ENCODE results near the gene GOLGB1. TPM values are rescaled to one million over a fixed set of nuclear protein-coding genes. Genes with fewer than 3 reads are reported as not detected.
A peak's percentile ranks its signal among the peaks of the same experiment; 100 is the strongest.

The GOLGB1 gene, protein sequence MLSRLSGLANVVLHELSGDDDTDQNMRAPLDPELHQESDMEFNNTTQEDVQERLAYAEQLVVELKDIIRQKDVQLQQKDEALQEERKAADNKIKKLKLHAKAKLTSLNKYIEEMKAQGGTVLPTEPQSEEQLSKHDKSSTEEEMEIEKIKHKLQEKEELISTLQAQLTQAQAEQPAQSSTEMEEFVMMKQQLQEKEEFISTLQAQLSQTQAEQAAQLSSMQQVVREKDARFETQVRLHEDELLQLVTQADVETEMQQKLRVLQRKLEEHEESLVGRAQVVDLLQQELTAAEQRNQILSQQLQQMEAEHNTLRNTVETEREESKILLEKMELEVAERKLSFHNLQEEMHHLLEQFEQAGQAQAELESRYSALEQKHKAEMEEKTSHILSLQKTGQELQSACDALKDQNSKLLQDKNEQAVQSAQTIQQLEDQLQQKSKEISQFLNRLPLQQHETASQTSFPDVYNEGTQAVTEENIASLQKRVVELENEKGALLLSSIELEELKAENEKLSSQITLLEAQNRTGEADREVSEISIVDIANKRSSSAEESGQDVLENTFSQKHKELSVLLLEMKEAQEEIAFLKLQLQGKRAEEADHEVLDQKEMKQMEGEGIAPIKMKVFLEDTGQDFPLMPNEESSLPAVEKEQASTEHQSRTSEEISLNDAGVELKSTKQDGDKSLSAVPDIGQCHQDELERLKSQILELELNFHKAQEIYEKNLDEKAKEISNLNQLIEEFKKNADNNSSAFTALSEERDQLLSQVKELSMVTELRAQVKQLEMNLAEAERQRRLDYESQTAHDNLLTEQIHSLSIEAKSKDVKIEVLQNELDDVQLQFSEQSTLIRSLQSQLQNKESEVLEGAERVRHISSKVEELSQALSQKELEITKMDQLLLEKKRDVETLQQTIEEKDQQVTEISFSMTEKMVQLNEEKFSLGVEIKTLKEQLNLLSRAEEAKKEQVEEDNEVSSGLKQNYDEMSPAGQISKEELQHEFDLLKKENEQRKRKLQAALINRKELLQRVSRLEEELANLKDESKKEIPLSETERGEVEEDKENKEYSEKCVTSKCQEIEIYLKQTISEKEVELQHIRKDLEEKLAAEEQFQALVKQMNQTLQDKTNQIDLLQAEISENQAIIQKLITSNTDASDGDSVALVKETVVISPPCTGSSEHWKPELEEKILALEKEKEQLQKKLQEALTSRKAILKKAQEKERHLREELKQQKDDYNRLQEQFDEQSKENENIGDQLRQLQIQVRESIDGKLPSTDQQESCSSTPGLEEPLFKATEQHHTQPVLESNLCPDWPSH (N-terminal part only)
- total RNA-seq (2014; rRNA removed; shearing (Covaris generic)) (31.9 and 32.6 TPM in 2 replicates), polyA plus RNA-seq (2016; fragmentation: Nextera tagmentation; extraction: Ambion mirVana) (48.3 and 54.3 TPM in 2 replicates)

DNA sequence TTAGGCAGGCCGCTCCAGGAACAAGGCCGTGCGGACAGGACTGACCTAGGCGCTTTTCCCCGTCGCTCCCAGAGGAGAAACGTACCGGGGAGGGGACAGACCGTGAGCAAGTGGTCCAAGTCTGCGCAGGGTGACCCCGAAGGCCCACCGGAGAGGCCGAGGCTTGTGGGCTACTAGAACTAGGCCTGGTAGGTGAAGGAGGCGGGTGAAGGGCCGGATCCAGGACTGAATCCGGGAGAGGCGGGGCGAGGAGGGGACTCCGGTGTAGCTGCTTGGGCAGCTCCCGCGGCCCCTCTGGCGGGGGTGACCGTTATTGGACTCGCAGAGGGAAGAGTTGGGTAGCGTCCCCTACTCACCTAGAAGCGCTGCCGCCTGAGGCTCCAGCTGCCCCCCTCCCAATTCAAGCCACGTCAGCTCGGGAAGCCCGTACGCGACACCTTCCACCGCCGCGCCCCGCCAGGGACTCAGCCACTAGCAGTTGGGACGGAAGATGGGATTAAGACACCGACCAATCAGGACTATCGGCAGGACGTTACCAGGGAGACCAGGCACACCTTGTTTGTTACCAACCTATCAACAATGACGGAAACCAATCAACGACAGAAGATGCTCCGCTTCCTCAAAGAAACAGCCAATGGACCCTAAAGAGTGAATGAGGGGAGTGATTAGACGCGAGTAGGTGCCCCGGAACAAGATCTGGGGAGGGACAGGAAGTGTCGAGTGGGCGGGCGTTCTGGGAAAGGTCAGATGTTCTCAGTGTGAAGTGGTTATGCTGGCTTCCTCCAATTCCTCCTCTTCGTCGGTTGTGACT lies at the start of gene GOLGB1:
Gene GOLGB1, minus strand, starts transcription at position 466 of the 811 bp plus-strand sequence. CDS start 18,770 bp downstream, outside the sequence.
- Histone ChIP-seq H2AFZ (peak within 1 kb of the TSS; percentile 91), H4K20me1 (ENCODE audit: insufficient read depth) (no peaks in the 10 kb centered on the region), H3K9me3 (ENCODE audit: low read depth) (no peaks in the 10 kb centered on the region), H3K27ac (peak within 1 kb of the TSS; percentile 95), H3K4me3 (peak within 1 kb of the TSS; percentile 93), H3K27me3 (replicated peaks; ENCODE audit: insufficient read depth) (no peaks in the 10 kb centered on the region), H3K4me2 (ENCODE audit: unreplicated experiment) (peak within 1 kb of the TSS; percentile 93), H3K4me1 (ENCODE audit: insufficient read depth) (peaks cover 19% of the 10 kb centered on the region), H3K36me3 (ENCODE audit: low read depth) (no peaks in the 10 kb centered on the region), H3K9ac (peak within 1 kb of the TSS; percentile 97), H3K9me2 (ENCODE audit: insufficient read depth) (no peaks in the 10 kb centered on the region), H3K79me2 (ENCODE audit: insufficient read depth) (peaks cover 60% of the 10 kb centered on the region), H3F3A (ENCODE audit: insufficient read depth) (peaks cover 8% of the 10 kb centered on the region)
- peak; percentile 99 for DNase-seq
- in situ Hi-C loops (cut with MboI) = no loop called here
- TF ChIP-seq EZH2phosphoT487 (IDR thresholded peaks at IDR 0.05; ENCODE audit: insufficient read depth, low read depth) = no peak
- WGBS, 2 experiments (ENCODE audit: low coverage in 1 of 2, low lambda C conversion rate in 2 of 2, missing lambda C conversion rate in 2 of 2) = 1 to 2% methylated on average over 44 to 47 of the region's 51 CpGs

DNA sequence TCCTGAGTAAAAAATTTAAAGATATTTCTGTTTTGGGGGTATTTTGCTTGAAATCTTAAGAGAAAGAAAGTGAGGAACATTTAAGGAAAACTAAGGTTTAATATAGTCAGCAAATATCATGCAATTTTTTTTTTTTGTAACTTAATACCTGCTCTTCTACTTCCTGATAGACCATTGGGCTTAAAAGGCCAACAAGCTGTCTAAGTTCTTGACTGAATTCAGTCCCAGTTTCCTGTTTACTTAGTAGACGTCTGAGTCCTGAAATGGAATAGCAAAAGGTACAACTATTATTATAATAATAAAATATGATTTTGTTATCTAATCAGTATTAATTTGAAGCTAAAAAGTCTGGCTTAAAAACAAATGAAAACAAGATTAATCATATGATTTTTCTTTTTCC lies 47.4 kb upstream of the GOLGB1 start:
- H4K20me1 ChIP-seq (ENCODE audit: insufficient read depth) = no peaks in the 10 kb centered on the region
- no peak overlapping the region for H3K4me2 ChIP-seq (ENCODE audit: unreplicated experiment)
- H3F3A ChIP-seq (ENCODE audit: insufficient read depth) = no peaks in the 10 kb centered on the region; the same call in 1 of the 2 replicates
- H3K4me1 ChIP-seq (ENCODE audit: insufficient read depth) = no peaks in the 10 kb centered on the region
- in situ Hi-C loops (cut with MboI) = no loop called here
- 96 to 97% methylated on average over 1 of the region's 1 CpG for WGBS, 2 experiments (ENCODE audit: low coverage in 1 of 2, low lambda C conversion rate in 2 of 2, missing lambda C conversion rate in 2 of 2)
- DNase-seq = no peak
- no peak overlapping the region for H2AFZ ChIP-seq
- H3K36me3 ChIP-seq (ENCODE audit: low read depth) = peaks cover 9% of the 10 kb centered on the region
- H3K4me3 ChIP-seq = no peak overlapping the region
- H3K9me3 ChIP-seq (ENCODE audit: low read depth) = no peaks in the 10 kb centered on the region
- H3K27ac ChIP-seq = no peak overlapping the region
- no peaks in the 10 kb centered on the region; the same call in 1 of the 2 replicates for H3K9me2 ChIP-seq (ENCODE audit: insufficient read depth)
- TF ChIP-seq EZH2 (IDR thresholded peaks at IDR 0.05; ENCODE audit: insufficient read depth, poor library complexity, severe bottlenecking) = no peak
- no peak for TF ChIP-seq EZH2phosphoT487 (IDR thresholded peaks at IDR 0.05; ENCODE audit: insufficient read depth, low read depth)
- H3K9ac ChIP-seq = no peak overlapping the region
- no peaks in the 10 kb centered on the region for H3K79me2 ChIP-seq (ENCODE audit: insufficient read depth)
- no peaks in the 10 kb centered on the region for H3K27me3 ChIP-seq (replicated peaks; ENCODE audit: insufficient read depth)

DNA sequence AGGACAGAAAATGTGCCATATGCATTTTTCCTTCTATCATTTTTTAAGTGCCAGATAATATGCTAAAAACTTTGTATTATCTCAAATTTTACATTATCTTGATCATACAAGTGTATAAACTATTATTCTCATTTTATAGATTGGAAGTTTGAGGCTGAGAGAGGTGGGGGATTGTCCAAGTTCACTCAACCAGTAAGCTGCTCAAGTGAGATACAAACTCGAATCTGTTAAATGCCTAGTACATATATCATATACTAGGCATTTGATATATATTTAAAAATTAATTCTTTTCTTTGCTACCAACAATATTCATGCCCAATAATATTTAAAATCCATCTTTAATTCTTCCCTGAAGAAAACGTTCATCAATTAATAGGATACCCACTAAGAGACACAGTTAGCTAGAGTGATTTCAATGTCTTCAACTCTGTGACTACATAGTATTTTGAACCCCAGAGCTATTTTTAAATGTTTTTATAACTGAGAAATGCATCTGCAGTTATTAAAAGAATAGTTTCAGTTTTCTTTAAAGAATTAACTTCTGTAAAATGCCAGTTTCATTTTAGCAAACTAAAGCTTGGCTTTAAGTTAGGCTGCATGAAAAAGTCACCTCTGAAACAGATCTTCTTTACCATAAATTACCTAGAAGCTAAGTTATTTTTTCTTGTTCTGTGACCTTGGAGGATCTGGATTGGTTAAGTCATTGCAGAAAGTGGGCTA lies 44.9 kb upstream of the GOLGB1 start:
- TF ChIP-seq EZH2 (IDR thresholded peaks at IDR 0.05; ENCODE audit: insufficient read depth, poor library complexity, severe bottlenecking) (no peak), EZH2phosphoT487 (IDR thresholded peaks at IDR 0.05; ENCODE audit: insufficient read depth, low read depth) (no peak)
- H3K27me3 ChIP-seq (replicated peaks; ENCODE audit: insufficient read depth) = no peaks in the 10 kb centered on the region

More for the DNA sequence above, 44.9 kb upstream of the GOLGB1 start:
- Histone ChIP-seq H3K36me3 (ENCODE audit: low read depth) (peaks cover 15% of the 10 kb centered on the region), H3K4me3 (no peak overlapping the region), H3F3A (ENCODE audit: insufficient read depth) (no peaks in the 10 kb centered on the region), H3K79me2 (ENCODE audit: insufficient read depth) (no peaks in the 10 kb centered on the region), H2AFZ (no peak overlapping the region), H3K9me2 (ENCODE audit: insufficient read depth) (no peaks in the 10 kb centered on the region), H4K20me1 (ENCODE audit: insufficient read depth) (no peaks in the 10 kb centered on the region), H3K4me2 (ENCODE audit: unreplicated experiment) (no peak overlapping the region), H3K9ac (no peak overlapping the region), H3K9me3 (ENCODE audit: low read depth) (no peaks in the 10 kb centered on the region), H3K4me1 (ENCODE audit: insufficient read depth) (no peaks in the 10 kb centered on the region), H3K27ac (no peak overlapping the region)
- DNase-seq = no peak
- 94 to 96% methylated on average over 2 of the region's 2 CpGs for WGBS, 2 experiments (ENCODE audit: low coverage in 1 of 2, low lambda C conversion rate in 2 of 2, missing lambda C conversion rate in 2 of 2)
- in situ Hi-C loops (cut with MboI) = no loop called here
